ENCODE data around the gene KCP.
A peak's percentile ranks its signal among the peaks of the same experiment; 100 is the strongest.

The KCP gene

GRCh38 chr7:128904381-128905197 lies 5.9 kb downstream of the KCP start:
- peak; percentile 59 for DNase-seq

GRCh38 chr7:128903621-128904361 lies 6.7 kb downstream of the KCP start:
- DNase-seq = peak; percentile 2

DNA sequence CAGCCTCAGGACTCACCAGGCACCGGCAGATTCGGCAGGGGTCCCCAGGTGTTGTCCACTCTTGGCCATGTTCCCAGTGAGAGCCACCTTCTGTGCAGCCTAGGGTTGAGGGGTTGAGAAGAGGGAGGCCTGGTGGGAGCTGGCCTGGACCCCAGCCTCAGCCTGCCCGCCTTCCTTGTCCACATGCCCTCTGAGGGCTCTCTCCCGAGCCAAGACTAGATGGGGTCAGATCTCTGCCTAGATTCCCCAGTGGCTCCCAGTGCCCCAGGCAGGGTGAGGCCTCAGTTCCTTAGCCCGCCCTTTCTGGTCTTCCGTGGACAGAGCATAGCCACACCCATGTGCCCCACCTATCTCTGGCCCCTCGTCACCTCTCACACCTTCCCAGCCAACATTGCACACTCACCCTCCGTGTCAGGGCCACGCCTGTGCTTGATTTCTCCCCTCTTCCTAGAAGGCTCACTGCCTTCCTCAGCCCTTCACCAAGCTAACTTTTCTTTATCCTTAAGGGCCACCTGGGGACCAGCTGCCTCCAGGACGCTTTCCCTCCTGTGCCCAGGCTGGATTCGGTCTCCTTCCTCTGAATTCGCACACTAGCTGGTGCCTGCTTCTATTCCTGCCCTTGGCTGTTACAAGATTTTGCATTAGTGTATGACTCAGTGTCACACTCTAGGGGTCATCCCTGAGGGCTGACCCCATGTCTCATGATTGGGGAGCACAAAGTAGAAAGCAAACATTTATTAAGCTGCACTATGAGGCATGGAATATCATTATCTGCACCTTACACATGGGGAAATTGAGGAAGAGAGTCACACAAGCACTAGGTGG lies 7.5 kb downstream of the KCP start:
- peak; percentile 3 for DNase-seq

DNA sequence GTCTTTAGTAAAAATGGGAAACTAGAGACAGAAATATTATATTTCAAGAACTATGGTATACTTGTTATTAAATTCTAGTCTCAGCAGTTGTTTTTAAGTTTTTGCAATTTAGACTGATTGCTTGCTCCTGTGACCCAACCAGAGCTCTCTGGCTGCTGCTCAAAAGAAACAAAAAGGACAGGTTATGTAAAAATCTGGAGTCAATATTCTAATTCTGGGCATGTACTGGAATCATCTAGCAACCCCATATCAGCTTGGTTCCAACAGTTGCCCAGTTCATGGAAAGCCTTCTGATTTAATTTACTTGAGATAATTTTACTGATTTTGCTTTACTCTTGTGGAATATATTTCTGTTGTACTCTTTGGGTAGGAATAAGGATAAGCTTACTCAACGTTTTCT lies 10.3 kb downstream of the KCP start:
- DNase-seq = no peak

DNA sequence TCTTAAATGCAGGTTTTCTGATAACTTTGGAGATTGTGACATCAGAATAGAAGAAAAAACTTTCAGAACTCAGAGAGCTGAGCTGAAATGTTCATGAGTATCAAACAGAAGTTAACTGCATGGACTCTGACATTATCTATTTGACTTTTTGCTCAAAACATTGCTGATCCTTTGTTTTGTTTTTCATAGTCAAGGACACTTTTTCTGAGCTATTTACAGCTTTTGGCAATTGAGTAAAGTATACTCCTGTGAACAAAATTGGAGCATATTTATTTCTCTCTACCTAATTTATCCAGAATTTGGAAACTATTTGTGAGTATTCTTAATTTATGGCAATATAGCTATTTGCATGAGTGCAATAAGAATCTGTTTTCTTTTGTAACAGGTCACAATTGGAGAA lies 11.1 kb downstream of the KCP start:
- DNase-seq = no peak

DNA sequence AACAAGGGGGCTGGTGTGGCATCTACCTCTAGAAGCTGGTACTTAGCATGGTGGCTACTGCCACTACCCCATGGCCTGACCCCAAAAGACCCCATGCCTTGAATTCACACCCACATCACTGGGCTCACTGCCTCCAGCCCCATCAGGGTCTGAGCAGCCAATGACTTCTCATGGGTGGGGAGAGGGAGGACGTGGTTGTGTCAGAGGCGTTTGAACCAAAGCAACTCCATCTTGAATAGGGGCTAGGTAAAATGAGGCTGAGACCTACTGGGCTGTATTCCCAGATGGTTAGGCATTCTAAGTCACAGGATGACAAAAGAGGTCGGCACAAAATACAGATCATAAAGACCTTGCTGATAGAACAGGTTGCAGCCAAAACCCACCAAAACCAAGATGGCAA lies 15.2 kb downstream of the KCP start:
- DNase-seq = no peak

- DNase-seq = peak; percentile 2
These were observed 16.4 kb downstream of the KCP start for GRCh38 chr7:128894101-128894440.

DNA sequence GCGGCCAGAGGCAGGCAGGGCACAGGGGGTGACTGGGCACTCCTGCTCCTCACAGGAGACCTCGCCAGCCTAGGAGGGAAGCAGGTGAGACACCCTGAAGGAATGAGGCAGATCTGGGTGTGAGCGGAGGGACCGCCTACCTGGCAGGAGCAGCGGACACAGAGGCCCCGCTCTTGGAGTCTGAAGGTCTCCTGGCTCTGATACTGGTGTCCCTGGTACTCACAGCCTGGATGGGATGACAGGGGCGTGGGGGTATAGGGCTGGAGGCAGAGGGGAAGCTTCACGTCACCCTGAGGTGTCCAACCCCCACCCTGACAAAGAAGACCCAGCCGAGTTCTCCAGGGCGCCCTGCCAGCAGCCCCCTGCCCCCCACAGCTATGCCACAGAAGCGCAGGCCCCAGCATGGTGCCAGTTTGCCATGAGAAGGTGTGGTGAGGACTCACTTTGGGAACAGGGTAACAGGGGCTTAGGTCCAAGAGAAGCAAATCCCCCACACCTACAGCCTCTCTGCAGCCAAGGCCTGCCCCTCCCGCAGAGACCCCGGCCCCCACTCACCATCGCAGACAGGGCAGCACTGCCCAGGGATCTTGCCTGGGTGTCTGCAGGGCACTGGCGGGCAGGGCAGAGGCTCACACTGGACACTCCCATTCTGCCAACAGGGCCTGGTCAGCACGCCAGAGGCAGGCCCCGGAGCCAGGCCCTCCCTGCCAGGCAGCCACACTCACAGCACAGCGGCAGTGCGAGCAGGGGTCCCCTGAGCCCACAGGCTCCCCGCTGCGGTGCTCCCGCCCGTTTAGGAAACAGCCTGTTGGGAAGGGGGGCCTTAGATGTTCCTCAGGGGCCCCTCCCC lies 17.0 kb downstream of the KCP start:
- peak; percentile 7 for DNase-seq

DNA sequence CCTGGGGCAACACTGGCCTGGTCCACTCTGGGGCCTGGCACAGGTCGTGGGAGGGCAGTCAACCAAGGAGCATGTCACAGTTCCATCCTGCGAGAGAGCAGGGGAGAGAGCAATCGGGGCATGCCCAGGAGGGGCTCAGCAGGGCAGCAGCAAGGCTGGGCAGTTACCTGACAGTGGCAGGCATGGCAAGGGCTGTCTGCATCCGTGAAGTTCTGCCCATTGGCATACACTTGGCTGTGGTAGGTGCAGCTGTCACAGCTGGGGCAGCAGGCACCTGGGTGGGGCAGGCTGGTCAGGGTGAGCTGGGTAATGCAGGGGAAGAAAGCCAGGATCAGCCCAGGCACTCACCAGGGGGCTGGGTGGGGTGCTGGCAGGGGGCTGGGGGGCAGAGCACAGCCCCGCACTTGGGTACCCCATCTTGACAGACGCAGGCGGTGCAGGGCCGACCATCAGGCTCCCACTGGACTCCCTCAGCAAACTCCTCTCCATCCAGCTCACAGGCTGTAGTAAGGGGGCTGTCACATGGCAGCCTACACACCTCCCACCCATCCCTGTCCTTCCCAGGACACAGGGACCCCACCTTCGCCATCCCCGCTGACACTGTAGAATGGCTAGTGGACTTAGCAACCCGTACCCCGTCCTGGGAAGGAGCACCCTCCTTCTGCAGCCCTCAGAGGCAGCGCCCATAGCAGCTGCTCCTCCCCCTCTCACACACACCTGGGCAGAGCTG lies 17.8 kb downstream of the KCP start:
- peak; percentile 8 for DNase-seq

DNA sequence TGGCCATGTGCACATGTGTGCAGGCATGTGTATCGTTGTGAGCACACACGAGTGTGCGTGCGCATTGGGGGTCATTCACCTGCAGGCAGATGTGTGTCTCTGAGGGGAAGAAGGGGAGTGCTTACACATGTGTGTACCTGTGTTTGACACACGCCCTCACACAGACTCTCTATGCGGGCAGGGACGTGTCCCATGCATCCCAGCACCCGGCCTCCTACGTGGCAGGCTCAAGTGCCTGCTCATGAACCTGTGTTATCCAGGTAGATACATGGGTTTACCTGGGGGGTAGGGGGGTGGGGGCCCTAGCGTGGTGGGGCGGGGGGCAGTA lies 18.6 kb downstream of the KCP start:
- DNase-seq = no peak

- DNase-seq = peak; percentile 19
These were observed 19.2 kb downstream of the KCP start for GRCh38 chr7:128891110-128891941.

DNA sequence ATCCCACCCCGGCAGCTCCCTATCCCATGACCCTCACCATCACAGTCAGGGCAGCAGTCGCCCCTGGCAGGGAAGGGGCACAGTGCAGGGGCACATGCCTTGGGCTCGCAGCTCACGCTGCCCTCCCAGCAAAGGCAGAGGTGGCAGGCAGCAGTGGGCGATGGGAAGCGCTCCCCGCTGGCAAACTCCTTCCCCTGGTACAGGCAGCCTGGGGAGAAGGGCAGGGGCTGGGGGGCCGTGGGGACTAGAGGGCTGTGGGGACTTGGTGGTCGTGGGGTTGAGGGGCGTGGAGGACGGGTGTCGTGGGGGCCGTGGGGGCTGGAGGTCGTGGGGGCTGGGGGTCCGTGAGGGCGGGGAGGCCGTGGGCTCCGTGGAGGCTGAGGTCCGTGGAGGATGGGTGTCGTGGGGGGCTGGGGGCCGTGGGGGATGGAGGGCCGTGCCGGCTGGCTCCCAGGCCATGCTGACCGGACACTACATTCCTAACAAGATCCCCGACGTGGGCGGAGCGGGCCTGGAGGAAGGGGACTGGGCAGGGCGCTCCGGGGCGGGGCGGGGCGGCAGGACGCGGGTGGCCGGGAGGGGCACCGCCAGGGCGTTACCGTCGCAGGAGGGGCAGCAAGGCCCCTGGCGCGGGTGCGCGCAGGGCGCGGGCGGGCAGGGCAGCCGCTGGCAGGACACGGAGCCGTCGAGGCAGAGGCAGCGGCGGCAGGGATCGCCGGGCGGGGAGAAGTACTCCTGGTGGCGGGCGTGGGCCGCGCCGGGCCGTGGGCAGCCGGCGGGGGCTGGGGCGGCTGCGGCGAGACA lies 20.0 kb downstream of the KCP start:
- peak; percentile 23 for DNase-seq

- peak; percentile 29 for DNase-seq
These were observed 21.4 kb downstream of the KCP start for GRCh38 chr7:128889121-128889520.

DNA sequence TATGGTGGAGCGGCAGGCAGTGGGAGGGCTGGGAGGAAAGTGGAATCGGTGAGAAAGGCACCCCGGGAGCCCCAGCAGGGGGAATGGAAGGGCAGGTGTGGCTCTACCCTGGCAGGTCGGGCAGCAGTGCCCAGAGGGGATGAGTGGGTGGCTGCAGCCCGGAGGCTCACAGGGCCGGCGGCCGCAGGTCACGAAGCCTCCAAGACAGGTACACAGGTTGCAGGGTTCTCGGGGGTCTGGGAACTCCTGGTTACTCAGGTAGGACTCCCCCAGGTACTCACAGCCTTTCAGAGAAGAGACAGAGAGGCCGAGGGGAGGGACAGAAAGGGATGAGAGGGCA lies 21.8 kb downstream of the KCP start:
- DNase-seq = peak; percentile 8

DNA sequence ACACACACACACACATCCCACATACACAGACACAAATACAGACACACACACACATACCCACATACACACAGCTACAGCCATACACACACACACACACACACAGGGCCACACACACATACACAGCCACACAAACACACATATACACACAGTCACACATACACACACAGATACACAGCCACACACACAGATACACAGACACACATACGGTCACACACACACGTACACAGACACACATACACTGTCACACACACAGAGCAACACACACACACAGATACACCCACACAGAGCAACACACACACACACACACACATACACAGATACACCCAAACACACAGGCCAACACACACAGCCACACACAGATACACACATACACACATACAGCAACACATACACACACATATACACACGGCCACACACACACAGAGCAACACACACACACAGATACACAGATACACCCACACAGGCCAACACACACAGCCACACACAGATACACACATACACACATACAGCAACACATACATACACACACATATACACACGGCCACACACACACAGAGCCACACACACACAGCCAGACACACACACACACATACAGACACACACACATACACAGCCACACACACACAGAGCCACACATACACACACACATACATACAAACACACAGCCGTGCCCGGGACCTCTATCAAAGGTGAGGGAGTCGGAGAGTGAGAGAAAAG lies 22.3 kb downstream of the KCP start:
- DNase-seq = no peak

GRCh38 chr7:128887169-128888038 lies 23.1 kb downstream of the KCP start:
- no peak for DNase-seq

- peak; percentile 18 for DNase-seq
These were observed 23.9 kb downstream of the KCP start for GRCh38 chr7:128886391-128887168.

All from 8988T (cell line).